CD8-positive, alpha-beta memory T cell (primary cell): ENCODE data around the gene LMX1A. TPM values are rescaled to one million over a fixed set of nuclear protein-coding genes. Genes with fewer than 3 reads are reported as not detected.

Experiments used
- CTCF ChIA-PET: fragments of 350-600 bp; sonication (Branson Sonifier 250); formaldehyde crosslinking; loops from one replicate; lab custom pipeline; 2021; ENCODE audit warnings: antibody characterized with exemption; lab: Charles Lee
- POLR2A ChIA-PET: fragments of 350-600 bp; sonication (Branson Sonifier 250); formaldehyde crosslinking; loops from one replicate; lab custom pipeline; 2021; ENCODE audit warnings: antibody characterized with exemption; lab: Charles Lee
- DNase-seq, 5 donors: peaks; one replicate each; pipeline versions ENCODE4 v3.0.0 to v3.0.0-alpha.2; 2020 to 2022; ENCODE audit warnings: mixed read lengths in 1 of 5
- H3K27ac ChIP-seq: one replicate; pipeline ENCODE4 v1.7.0; 2013; ENCODE audit warnings: low read depth, mild to moderate bottlenecking, low read length, moderate library complexity
- H3K27me3 ChIP-seq: 2 replicates; pipeline ENCODE4 v1.7.0; 2013; ENCODE audit warnings: low read length, mild to moderate bottlenecking; ENCODE audit not compliant: insufficient read depth, poor library complexity, severe bottlenecking
- H3K36me3 ChIP-seq: 2 replicates; pipeline ENCODE4 v1.7.0; 2013; ENCODE audit warnings: mild to moderate bottlenecking, low read length, moderate library complexity; ENCODE audit not compliant: insufficient read depth
- H3K4me1 ChIP-seq: 2 replicates; pipeline ENCODE4 v1.7.0; 2013; ENCODE audit warnings: mild to moderate bottlenecking, low read length, moderate library complexity; ENCODE audit not compliant: insufficient read depth
- H3K4me3 ChIP-seq: 2 replicates; pipeline ENCODE4 v1.7.0; 2013; ENCODE audit warnings: mild to moderate bottlenecking, low read length
- H3K9me3 ChIP-seq: 2 replicates; pipeline ENCODE4 v1.7.0; 2013; ENCODE audit warnings: mild to moderate bottlenecking, low read length
- H3K27ac Mint-ChIP-seq, 8 donors: one replicate each; pipeline ENCODE4 v1.8.0; 2020 to 2021; ENCODE audit warnings: mixed read lengths in 8 of 8, mild to moderate bottlenecking in 6 of 8, inconsistent platforms in 3 of 8, moderate library complexity in 3 of 8
- H3K27me3 Mint-ChIP-seq, 2 donors: one replicate each; pipeline ENCODE4 v1.8.0; 2020 to 2021; ENCODE audit warnings: mixed read lengths in 2 of 2, mild to moderate bottlenecking in 1 of 2, moderate library complexity in 1 of 2
- H3K36me3 Mint-ChIP-seq, 3 donors: one replicate each; pipeline ENCODE4 v1.8.0; 2020 to 2021; ENCODE audit warnings: mixed read lengths in 3 of 3, inconsistent platforms in 1 of 3, mild to moderate bottlenecking in 1 of 3
- H3K4me1 Mint-ChIP-seq, 3 donors: one replicate each; pipeline ENCODE4 v1.8.0; 2020 to 2021; ENCODE audit warnings: mixed read lengths in 3 of 3, inconsistent platforms in 1 of 3, mild to moderate bottlenecking in 1 of 3
- H3K4me3 Mint-ChIP-seq, 7 donors: one replicate each; pipeline ENCODE4 v1.8.0; 2020 to 2021; ENCODE audit warnings: mixed read lengths in 7 of 7, mild to moderate bottlenecking in 6 of 7, moderate library complexity in 4 of 7, inconsistent platforms in 2 of 7
- H3K9me3 Mint-ChIP-seq, 5 donors: one replicate each; pipeline ENCODE4 v1.8.0; 2020 to 2022; ENCODE audit warnings: mixed read lengths in 5 of 5, mild to moderate bottlenecking in 3 of 5, moderate library complexity in 2 of 5, inconsistent platforms in 1 of 5
- polyA plus RNA-seq: library from polyadenylated mRNA; unstranded; fragments of 300-500 nt; fragmentation: Illumina TruSeq; gene quantifications from one replicate; pipeline ENCODE4 v1.2.3, GENCODE V29; 2021
- total RNA-seq, 2 experiments: library from RNA; stranded (reverse); gene quantifications; one replicate each; pipeline ENCODE4 v1.2.3, GENCODE V29; 2021

The LMX1A gene
- total and polyA plus RNA-seq, 3 experiments from 2014 or later: not detected

DNA sequence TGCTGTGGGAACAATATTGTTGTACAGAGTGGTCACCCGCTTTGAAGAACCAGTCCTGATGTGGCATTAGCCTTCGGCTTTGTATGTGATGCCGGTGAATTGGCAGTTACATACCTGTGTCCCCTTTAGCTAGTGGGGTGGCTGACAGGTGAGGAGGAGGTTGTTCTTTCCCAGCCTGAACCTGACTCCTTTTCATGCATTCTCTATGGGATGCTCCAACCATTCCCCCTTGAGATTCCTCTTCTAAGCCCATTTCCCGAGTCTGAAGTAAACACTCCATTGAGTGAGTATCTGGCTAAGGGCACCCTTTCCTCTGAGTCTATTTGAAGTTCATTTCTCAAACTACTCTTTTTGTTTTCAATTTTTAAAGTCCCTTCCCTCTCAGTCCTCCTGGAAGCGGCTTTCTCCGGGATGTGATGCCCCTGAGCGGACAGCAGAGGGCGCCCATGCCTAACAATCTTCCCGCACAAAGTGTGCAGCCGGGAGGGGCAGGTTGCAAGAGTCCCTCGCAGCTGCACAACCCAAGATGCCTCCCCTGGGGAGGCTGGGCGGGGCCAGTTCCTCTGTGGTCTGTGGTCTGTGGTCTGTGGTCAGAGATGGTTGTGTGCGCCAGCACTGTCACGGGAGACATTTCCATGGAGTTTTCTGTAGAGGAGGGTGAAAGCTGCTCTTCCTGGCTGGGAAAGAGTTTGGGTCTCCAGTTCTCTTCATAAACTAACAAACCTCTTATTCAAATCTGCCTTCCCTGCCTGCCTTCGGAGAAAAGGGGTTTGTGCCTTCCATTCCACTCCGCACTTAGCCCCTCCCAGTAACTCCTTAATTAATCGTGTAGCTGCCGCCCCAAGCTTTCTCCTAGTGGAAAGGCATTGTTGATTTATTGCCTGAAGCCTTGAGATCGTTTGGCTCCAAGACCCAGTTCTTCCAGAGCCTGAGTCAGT lies 36.4 kb upstream of the LMX1A start:
- peaks cover 25 to 71% of the 10 kb centered on the region in 2 donors for H3K27me3 Mint-ChIP-seq
- Histone ChIP-seq H3K27me3 (peaks cover 7% of the 10 kb centered on the region), H3K36me3 (no peaks in the 10 kb centered on the region), H3K4me1 (peaks cover 16% of the 10 kb centered on the region), H3K4me3 (peak overlapping the region; percentile 5), H3K9me3 (no peaks in the 10 kb centered on the region), H3K27ac (no peak overlapping the region)
- H3K9me3 Mint-ChIP-seq: peaks cover 0 to 2% (median 0%) of the 10 kb centered on the region in 5 donors
- peak overlapping the region in 7 of 8 donors; percentile 59 to 95 (median 81) for H3K27ac Mint-ChIP-seq
- peak; percentile 85 to 94 (median 89) for DNase-seq
- H3K36me3 Mint-ChIP-seq: no peaks in the 10 kb centered on the region
- CTCF ChIA-PET: interaction anchor here (0.8 to 15.4 kb wide), 21 partner anchors 9 to 1087 kb away, joined by 3 to 276 read pairs (median 4); partner anchors contain the start of gene MGST3
- H3K4me3 Mint-ChIP-seq: peak overlapping the region; percentile 55 to 84 (median 79)
- peaks cover 11 to 19% (median 15%) of the 10 kb centered on the region in 3 donors for H3K4me1 Mint-ChIP-seq
- POLR2A ChIA-PET: interaction anchor here (0.5 kb wide), 1 partner anchor 198 kb away, joined by 3 read pairs; no protein-coding TSS in a partner anchor

DNA sequence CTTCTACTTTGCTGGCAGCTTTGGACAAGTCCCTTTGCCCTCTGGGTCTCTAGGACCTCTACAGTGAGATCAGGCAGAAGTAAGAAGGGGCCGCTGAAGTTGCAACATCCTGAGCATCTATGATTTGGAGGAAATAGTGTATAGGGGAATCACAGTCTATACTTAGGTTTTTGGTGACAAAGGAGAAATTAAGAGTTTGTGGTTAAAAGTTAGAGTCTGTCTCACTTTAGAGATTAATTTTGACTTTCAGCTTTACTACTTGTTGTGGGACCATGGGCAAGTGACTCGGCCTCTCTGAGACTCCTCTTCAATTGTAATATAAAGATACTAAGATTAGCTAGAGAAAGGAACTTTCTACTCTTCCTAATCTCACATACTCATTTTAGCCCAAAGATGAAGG lies 33.1 kb upstream of the LMX1A start:
- H3K27me3 ChIP-seq: peaks cover 7% of the 10 kb centered on the region
- no peak overlapping the region for H3K27ac ChIP-seq
- H3K27me3 Mint-ChIP-seq: peaks cover 32 to 85% of the 10 kb centered on the region in 2 donors
- no peak overlapping the region for H3K4me3 ChIP-seq
- no peaks in the 10 kb centered on the region for H3K36me3 ChIP-seq
- no peaks in the 10 kb centered on the region for H3K36me3 Mint-ChIP-seq
- ChIA-PET CTCF (interaction anchor here (2.2 to 15.4 kb wide), 2 partner anchors 21 to 204 kb away, joined by 13 to 276 read pairs; no protein-coding TSS in a partner anchor), POLR2A (no interaction called here)
- peaks cover 10 to 15% (median 14%) of the 10 kb centered on the region in 3 donors for H3K4me1 Mint-ChIP-seq
- H3K9me3 Mint-ChIP-seq: peaks cover 0 to 2% (median 0%) of the 10 kb centered on the region in 5 donors
- no peak overlapping the region for H3K27ac Mint-ChIP-seq
- no peak overlapping the region for H3K4me3 Mint-ChIP-seq
- DNase-seq: no peak
- H3K9me3 ChIP-seq: no peaks in the 10 kb centered on the region
- H3K4me1 ChIP-seq: peaks cover 16% of the 10 kb centered on the region

DNA sequence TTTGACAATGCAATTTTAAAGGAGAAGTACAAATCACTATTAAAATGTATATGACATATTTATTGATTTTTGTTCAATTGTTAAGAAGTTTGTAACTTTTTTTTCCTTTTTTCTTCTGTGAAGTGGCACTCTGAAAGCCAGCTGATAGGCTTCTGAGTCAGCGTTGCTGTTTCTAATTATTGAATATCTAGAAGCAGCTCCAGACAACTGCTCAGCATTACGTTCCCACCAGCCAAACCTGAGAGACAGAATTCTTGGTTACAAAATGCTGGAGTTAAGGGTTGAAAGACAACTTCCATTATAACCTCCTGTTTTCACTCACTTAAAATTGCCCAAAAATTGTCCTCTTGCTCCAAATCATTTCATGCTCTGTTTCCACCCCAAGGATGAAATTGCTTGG lies 31.4 kb upstream of the LMX1A start:
- Histone ChIP-seq H3K9me3 (no peaks in the 10 kb centered on the region), H3K4me1 (peaks cover 8% of the 10 kb centered on the region), H3K27me3 (peaks cover 7% of the 10 kb centered on the region), H3K27ac (no peak overlapping the region), H3K4me3 (no peak overlapping the region), H3K36me3 (no peaks in the 10 kb centered on the region)
- Mint-ChIP-seq H3K36me3 (no peaks in the 10 kb centered on the region), H3K27me3 (peaks cover 26 to 82% of the 10 kb centered on the region in 2 donors), H3K4me3 (no peak overlapping the region), H3K4me1 (peaks cover 4 to 6% (median 5%) of the 10 kb centered on the region in 3 donors), H3K27ac (no peak overlapping the region), H3K9me3 (peaks cover 0 to under 1% (median 0%) of the 10 kb centered on the region in 5 donors)
- ChIA-PET POLR2A (no interaction called here), CTCF (interaction anchor here (0.8 to 15.4 kb wide), 3 partner anchors 17 to 205 kb away, joined by 3 to 276 read pairs (median 3); no protein-coding TSS in a partner anchor)
- no peak for DNase-seq

DNA sequence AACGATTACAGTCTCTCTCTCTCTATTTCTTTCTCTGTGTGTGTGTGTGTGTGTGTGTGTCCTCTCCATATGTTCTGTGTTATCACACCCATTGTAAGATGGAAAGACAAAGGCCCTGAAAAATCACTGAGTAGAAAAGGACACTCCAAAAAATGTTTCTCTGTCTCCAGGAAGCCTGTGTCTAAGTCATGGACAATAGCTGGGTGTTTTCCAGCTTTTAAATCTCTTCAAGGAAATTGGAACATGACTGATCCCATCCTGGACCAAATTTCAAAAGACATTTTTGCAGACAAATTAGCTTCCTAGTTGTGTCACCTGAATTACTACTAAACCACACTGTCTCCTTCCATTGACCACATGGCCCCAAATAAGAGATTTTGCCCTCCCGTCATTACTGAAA lies 31.0 kb upstream of the LMX1A start:
- Histone ChIP-seq H3K4me3 (no peak overlapping the region), H3K4me1 (peaks cover 5% of the 10 kb centered on the region), H3K27ac (no peak overlapping the region), H3K36me3 (no peaks in the 10 kb centered on the region), H3K27me3 (peaks cover 7% of the 10 kb centered on the region), H3K9me3 (no peaks in the 10 kb centered on the region)
- ChIA-PET CTCF (interaction anchor here (0.8 to 15.4 kb wide), 2 partner anchors 19 to 206 kb away, joined by 3 to 276 read pairs; no protein-coding TSS in a partner anchor), POLR2A (no interaction called here)
- no peaks in the 10 kb centered on the region for H3K9me3 Mint-ChIP-seq
- H3K36me3 Mint-ChIP-seq: no peaks in the 10 kb centered on the region
- H3K4me3 Mint-ChIP-seq: no peak overlapping the region
- DNase-seq: no peak
- H3K27me3 Mint-ChIP-seq: peaks cover 21 to 81% of the 10 kb centered on the region in 2 donors
- H3K4me1 Mint-ChIP-seq: peaks cover 0 to 1% (median under 1%) of the 10 kb centered on the region in 3 donors
- H3K27ac Mint-ChIP-seq: no peak overlapping the region

DNA sequence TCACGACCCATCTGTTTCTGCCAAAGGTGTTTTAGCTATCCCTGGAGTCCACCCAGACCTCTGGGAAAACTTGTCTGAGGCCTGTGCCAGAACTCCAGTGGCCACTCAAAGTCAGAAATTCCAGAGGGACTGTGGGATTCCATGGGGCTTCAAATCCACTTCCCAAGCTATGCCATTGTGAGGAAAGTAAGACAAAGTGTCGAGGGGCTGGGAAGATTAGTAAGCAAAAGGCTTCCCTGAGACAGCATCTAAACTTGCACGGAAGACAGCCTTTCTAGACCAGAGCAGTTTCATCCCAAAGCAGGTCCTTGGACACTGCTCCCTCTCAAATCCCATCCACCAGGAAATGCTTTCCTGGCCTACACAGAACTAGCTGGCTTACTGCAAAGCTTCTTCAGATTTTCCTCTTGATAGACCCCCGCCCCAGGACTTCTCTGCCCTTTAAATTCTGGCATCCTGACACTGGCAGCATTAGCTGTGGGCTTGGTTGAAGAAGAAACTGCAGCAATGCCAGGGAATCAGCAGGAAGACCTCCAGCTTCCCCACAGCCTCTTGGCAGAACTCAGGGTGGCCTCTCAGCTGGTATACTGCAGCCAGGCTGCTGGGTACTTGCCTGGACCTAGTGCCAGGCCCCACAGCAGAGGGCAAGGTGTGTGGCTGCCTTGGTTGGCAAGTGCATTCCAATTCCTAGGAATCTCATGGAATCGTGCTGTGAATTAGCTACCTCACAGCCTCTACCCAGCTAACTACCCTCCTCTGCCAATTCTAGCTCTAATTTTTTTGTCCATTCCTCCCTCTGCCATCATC lies 27.3 kb upstream of the LMX1A start:
- H3K4me1 Mint-ChIP-seq: no peaks in the 10 kb centered on the region
- no peaks in the 10 kb centered on the region for H3K36me3 Mint-ChIP-seq
- H3K9me3 Mint-ChIP-seq: no peaks in the 10 kb centered on the region
- no peaks in the 10 kb centered on the region for H3K4me1 ChIP-seq
- H3K36me3 ChIP-seq: no peaks in the 10 kb centered on the region
- H3K9me3 ChIP-seq: no peaks in the 10 kb centered on the region
- H3K27me3 ChIP-seq: no peaks in the 10 kb centered on the region
- CTCF ChIA-PET: interaction anchor here (0.7 to 6.1 kb wide), 4 partner anchors 8 to 15 kb away, joined by 4 to 52 read pairs (median 6); no protein-coding TSS in a partner anchor
- H3K27ac ChIP-seq: no peak overlapping the region
- no peak overlapping the region for H3K4me3 ChIP-seq
- no peak overlapping the region for H3K4me3 Mint-ChIP-seq
- peak overlapping the region in 1 of 8 donors; percentile 55 for H3K27ac Mint-ChIP-seq
- DNase-seq: no peak
- peaks cover 18 to 69% of the 10 kb centered on the region in 2 donors for H3K27me3 Mint-ChIP-seq
- POLR2A ChIA-PET: no interaction called here

DNA sequence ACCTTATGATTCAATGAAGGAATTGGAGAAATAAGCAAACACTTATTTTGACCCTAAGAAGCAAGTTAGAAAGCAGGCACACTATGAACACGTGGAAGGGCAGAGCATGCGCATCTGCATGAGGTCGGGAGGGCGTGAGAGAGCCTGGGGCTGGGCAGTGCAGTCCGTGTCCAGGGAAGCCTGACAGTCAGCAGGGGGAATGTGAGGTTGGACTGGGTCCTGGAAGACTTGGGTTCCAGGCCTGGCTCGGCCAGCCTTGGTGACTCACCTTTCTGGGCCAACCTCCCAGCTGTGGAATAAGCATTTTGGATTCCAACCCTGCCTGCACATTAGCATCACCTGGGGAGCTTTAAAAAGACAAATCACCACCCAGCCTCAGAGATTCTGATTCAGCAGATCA lies 26.6 kb upstream of the LMX1A start:
- Mint-ChIP-seq H3K36me3 (no peaks in the 10 kb centered on the region), H3K9me3 (no peaks in the 10 kb centered on the region), H3K27ac (no peak overlapping the region), H3K4me1 (no peaks in the 10 kb centered on the region), H3K4me3 (no peak overlapping the region), H3K27me3 (peaks cover 21 to 61% of the 10 kb centered on the region in 2 donors)
- CTCF ChIA-PET: interaction anchor here (0.8 to 6.1 kb wide), 3 partner anchors 9 to 209 kb away, joined by 3 to 52 read pairs (median 6); no protein-coding TSS in a partner anchor
- Histone ChIP-seq H3K27ac (no peak overlapping the region), H3K4me3 (no peak overlapping the region), H3K4me1 (no peaks in the 10 kb centered on the region), H3K9me3 (no peaks in the 10 kb centered on the region), H3K27me3 (no peaks in the 10 kb centered on the region), H3K36me3 (no peaks in the 10 kb centered on the region)
- POLR2A ChIA-PET: no interaction called here
- DNase-seq: no peak

DNA sequence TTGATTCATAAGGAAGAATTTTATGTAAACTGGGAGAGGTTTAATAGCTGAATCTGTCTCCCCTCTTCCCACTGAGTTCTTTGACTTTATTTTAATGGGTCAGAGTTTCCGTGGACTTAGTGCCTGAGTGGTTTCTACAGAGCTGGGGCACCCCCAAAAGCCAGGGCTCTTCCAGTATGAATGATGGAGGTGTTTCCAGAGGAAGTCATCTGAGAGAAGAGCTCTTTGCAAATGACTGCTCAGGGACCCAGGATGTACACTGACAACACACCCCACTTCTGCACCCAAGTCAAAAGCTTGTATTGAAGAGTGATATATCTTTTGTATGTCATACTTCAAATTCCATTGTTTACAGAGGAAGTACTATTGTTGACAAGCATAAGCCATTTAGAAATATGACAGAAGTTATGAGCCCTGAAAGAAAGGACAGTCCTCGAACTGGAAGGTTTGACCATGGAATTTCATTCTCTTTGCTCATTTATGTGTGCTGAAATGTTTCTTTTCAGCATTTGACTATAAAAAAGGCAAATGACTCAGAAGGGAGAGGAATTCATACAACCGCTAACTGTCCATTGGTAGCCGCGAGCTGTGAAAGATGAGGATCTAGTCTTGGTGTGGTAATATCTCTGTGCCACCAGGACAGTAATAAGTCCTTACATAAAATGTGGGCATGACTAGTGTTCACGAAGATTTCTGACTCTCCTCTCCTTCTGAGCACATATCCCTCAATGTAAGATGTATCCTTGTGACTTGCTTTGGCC lies 25.4 kb upstream of the LMX1A start:
- Mint-ChIP-seq H3K27ac (peak overlapping the region in 1 of 8 donors; percentile 2), H3K4me3 (no peak overlapping the region), H3K4me1 (peaks cover 3 to 4% (median 3%) of the 10 kb centered on the region in 3 donors), H3K9me3 (peaks cover 0 to under 1% (median 0%) of the 10 kb centered on the region in 5 donors), H3K27me3 (peaks cover 26 to 55% of the 10 kb centered on the region in 2 donors), H3K36me3 (no peaks in the 10 kb centered on the region)
- Histone ChIP-seq H3K4me3 (no peak overlapping the region), H3K27me3 (no peaks in the 10 kb centered on the region), H3K27ac (no peak overlapping the region), H3K9me3 (no peaks in the 10 kb centered on the region), H3K4me1 (peaks cover 2% of the 10 kb centered on the region), H3K36me3 (no peaks in the 10 kb centered on the region)
- CTCF ChIA-PET: interaction anchor here (2.2 to 6.1 kb wide), 2 partner anchors 13 to 210 kb away, joined by 6 to 52 read pairs; no protein-coding TSS in a partner anchor
- no peak for DNase-seq
- POLR2A ChIA-PET: no interaction called here
